HEK293 (cell line): ENCODE results near the gene MPEG1.

ENCODE experiments used
- ATF2 ChIP-seq: fragments of 450-650 bp; formaldehyde crosslinking; IDR thresholded peaks from 2 replicates; pipeline ENCODE4 v1.5.1; 2016; ENCODE audit warnings: missing biosample characterization, missing genetic modification characterization, low read depth
- CTCF ChIP-seq: fragments of 450-650 bp; formaldehyde crosslinking; IDR thresholded peaks from 2 replicates; pipeline ENCODE4 v1.5.1; 2016; ENCODE audit warnings: missing biosample characterization, missing genetic modification characterization
- KLF10 ChIP-seq: fragments of 450-650 bp; IDR thresholded peaks from 2 replicates; pipeline ENCODE4 v1.5.1; 2018; ENCODE audit warnings: missing biosample characterization, mild to moderate bottlenecking, missing genetic modification characterization
- MYNN ChIP-seq: fragments of 450-650 bp; formaldehyde crosslinking; IDR thresholded peaks from 2 replicates; pipeline ENCODE4 v1.5.1; 2016; ENCODE audit warnings: missing biosample characterization, missing genetic modification characterization, borderline replicate concordance
- SCRT2 ChIP-seq: fragments of 450-650 bp; formaldehyde crosslinking; IDR thresholded peaks from 2 replicates; pipeline ENCODE4 v1.5.1; 2016; ENCODE audit warnings: missing biosample characterization, missing genetic modification characterization
- YY1 ChIP-seq: fragments of 450-650 bp; formaldehyde crosslinking; IDR thresholded peaks from 2 replicates; pipeline ENCODE4 v1.5.1; 2018; ENCODE audit warnings: missing biosample characterization, missing genetic modification characterization
- ZFP41 ChIP-seq: fragments of 450-650 bp; formaldehyde crosslinking; IDR thresholded peaks from 2 replicates; pipeline ENCODE4 v1.5.1; 2016; ENCODE audit warnings: missing biosample characterization, missing genetic modification characterization, borderline replicate concordance
- ZNF24 ChIP-seq: fragments of 450-650 bp; formaldehyde crosslinking; IDR thresholded peaks from 2 replicates; pipeline ENCODE4 v1.5.1; 2016; ENCODE audit warnings: missing biosample characterization, missing genetic modification characterization
- ZNF366 ChIP-seq: fragments of 450-650 bp; formaldehyde crosslinking; conservative IDR thresholded peaks from 2 replicates; pipeline ENCODE4 v1.5.1; 2016; ENCODE audit warnings: missing biosample characterization, missing genetic modification characterization
- ZNF530 ChIP-seq: fragments of 450-650 bp; formaldehyde crosslinking; IDR thresholded peaks from 2 replicates; pipeline ENCODE4 v1.5.1; 2016; ENCODE audit warnings: low read depth, missing biosample characterization, missing genetic modification characterization
- ZNF610 ChIP-seq: fragments of 450-650 bp; formaldehyde crosslinking; IDR thresholded peaks from 2 replicates; pipeline ENCODE4 v1.5.1; 2016; ENCODE audit warnings: missing biosample characterization, missing genetic modification characterization, borderline replicate concordance
- ZNF664 ChIP-seq: fragments of 450-650 bp; formaldehyde crosslinking; IDR thresholded peaks from 2 replicates; pipeline ENCODE4 v1.5.1; 2016; ENCODE audit warnings: missing biosample characterization, missing genetic modification characterization
- ZNF701 ChIP-seq: fragments of 450-650 bp; formaldehyde crosslinking; IDR thresholded peaks from 2 replicates; pipeline ENCODE4 v1.5.1; 2016; ENCODE audit warnings: missing biosample characterization, missing genetic modification characterization
- ZNF76 ChIP-seq: fragments of 450-650 bp; formaldehyde crosslinking; IDR thresholded peaks from 2 replicates; pipeline ENCODE4; 2016; ENCODE audit warnings: low read depth, missing biosample characterization, missing genetic modification characterization, borderline replicate concordance

DNA sequence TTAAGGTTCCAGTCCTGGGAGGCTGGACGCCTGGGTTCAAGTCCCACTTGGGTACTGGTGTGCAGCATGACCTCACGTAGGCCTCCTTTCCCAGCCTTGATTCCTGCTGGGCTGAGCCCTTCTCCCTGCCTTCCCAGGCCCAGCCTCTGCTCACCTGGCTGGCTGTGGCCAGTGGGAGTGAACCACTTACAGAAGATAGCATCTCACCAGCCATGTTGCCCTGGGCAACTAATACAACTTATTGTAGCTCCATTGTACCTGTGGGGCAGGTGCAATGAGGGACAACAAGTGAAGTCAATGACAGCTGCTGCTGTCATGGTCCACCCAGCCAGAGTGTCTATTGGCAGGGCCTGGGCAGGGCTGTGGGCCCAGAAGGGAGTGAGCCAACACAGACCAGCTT is 48.4 kb upstream of the MPEG1 start:
- no peak for TF ChIP-seq ZNF24
- TF ChIP-seq CTCF: no peak
- no peak for TF ChIP-seq ZNF664
- no peak for TF ChIP-seq YY1 (tag by site-specific recombination)
- no peak for TF ChIP-seq ZNF610 (tag by site-specific recombination)
- TF ChIP-seq KLF10 (tag by site-specific recombination): no peak
- TF ChIP-seq ZFP41 (tag by site-specific recombination): no peak
- TF ChIP-seq SCRT2 (tag by site-specific recombination): no peak
- TF ChIP-seq ATF2: no peak
- no peak for TF ChIP-seq ZNF530 (tag by site-specific recombination)
- no peak for TF ChIP-seq ZNF701 (tag by site-specific recombination)
- no peak for TF ChIP-seq ZNF76 (tag by site-specific recombination)
- TF ChIP-seq MYNN (tag by site-specific recombination): no peak
- TF ChIP-seq ZNF366 (tag by site-specific recombination): no peak
